ENCODE data around the gene S100A2. TPM values are rescaled to one million over a fixed set of nuclear protein-coding genes. Genes with fewer than 3 reads are reported as not detected.
A peak's percentile ranks its signal among the peaks of the same experiment; 100 is the strongest.

S100A2 gene
- polyA plus RNA-seq (2013, experiment 1 of 2; ENCODE audit: insufficient read length): 6.3 TPM
- polyA plus RNA-seq (2013, experiment 2 of 2; ENCODE audit: insufficient read length): 5.7 TPM

- peak; percentile 95 for DNase-seq
Observed at GRCh38 chr1:153565529-153566374, at the start of gene S100A2. TSS of gene S100A2 (minus strand) at chr1:153565844. CDS start at chr1:153563877, 1,967 bp downstream.

- DNase-seq: no peak
Observed at GRCh38 chr1:153615406-153615805, 49.8 kb upstream of the S100A2 start.

- no peak for DNase-seq
Observed at GRCh38 chr1:153614906-153615305, 49.3 kb upstream of the S100A2 start.

GRCh38 chr1:153614189-153614900, 48.7 kb upstream of the S100A2 start:
- DNase-seq: peak; percentile 25

GRCh38 chr1:153613406-153613805, 47.8 kb upstream of the S100A2 start:
- no peak for DNase-seq

- DNase-seq: peak; percentile 79
Observed at GRCh38 chr1:153612755-153613331, 47.2 kb upstream of the S100A2 start, which contains the start of gene S100A16. TSS of gene S100A16 (minus strand) at chr1:153613137. CDS start at chr1:153608151, 4,986 bp downstream.

- DNase-seq: no peak
Observed at GRCh38 chr1:153612111-153612754, 46.6 kb upstream of the S100A2 start.

GRCh38 chr1:153611356-153611755, 45.7 kb upstream of the S100A2 start:
- DNase-seq: no peak

- DNase-seq: peak; percentile 20
Observed at GRCh38 chr1:153610811-153611301, 45.2 kb upstream of the S100A2 start.

GRCh38 chr1:153610334-153610733, 44.7 kb upstream of the S100A2 start:
- DNase-seq: no peak

GRCh38 chr1:153609585-153609907, 43.9 kb upstream of the S100A2 start:
- DNase-seq: no peak

- DNase-seq: peak; percentile 90
Observed at GRCh38 chr1:153608742-153609584, 43.3 kb upstream of the S100A2 start.

GRCh38 chr1:153608089-153608682, 42.5 kb upstream of the S100A2 start:
- no peak for DNase-seq

GRCh38 chr1:153607381-153607780, 41.7 kb upstream of the S100A2 start:
- DNase-seq: no peak

- DNase-seq: no peak
Observed at GRCh38 chr1:153606194-153606593, 40.5 kb upstream of the S100A2 start.

GRCh38 chr1:153602749-153603148, 37.1 kb upstream of the S100A2 start:
- DNase-seq: no peak

- no peak for DNase-seq
Observed at GRCh38 chr1:153599847-153600246, 34.2 kb upstream of the S100A2 start.

- peak; percentile 61 for DNase-seq
Observed at GRCh38 chr1:153598309-153599172, 32.9 kb upstream of the S100A2 start.

GRCh38 chr1:153597206-153597605, 31.6 kb upstream of the S100A2 start:
- DNase-seq: no peak

GRCh38 chr1:153592748-153593147, 27.1 kb upstream of the S100A2 start:
- DNase-seq: no peak

Measured in fibroblast of skin of scalp (primary cell).